ENCODE measurements around the gene PTPRS.

DNA sequence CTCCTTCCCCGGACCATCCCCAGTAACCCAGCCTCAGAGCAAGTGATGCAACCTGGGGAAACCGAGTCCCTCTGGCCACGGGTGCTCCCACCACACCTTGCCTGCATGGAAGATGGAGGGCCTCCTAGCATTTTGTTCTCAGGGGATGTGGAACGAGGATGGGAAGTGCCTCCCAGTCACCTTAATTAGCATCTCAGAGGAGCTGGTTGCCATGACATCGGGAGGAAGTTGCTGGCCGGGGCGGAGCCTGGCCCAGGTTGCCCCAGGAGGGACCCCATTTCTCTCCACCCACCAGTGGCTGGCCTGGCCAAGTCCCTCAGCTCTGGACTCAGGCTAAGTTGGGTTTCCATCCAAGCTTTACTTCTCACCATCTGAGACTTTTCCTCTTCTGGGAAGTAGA is 24.1 kb upstream of the PTPRS start:
- TF ChIP-seq, protein P1, sequence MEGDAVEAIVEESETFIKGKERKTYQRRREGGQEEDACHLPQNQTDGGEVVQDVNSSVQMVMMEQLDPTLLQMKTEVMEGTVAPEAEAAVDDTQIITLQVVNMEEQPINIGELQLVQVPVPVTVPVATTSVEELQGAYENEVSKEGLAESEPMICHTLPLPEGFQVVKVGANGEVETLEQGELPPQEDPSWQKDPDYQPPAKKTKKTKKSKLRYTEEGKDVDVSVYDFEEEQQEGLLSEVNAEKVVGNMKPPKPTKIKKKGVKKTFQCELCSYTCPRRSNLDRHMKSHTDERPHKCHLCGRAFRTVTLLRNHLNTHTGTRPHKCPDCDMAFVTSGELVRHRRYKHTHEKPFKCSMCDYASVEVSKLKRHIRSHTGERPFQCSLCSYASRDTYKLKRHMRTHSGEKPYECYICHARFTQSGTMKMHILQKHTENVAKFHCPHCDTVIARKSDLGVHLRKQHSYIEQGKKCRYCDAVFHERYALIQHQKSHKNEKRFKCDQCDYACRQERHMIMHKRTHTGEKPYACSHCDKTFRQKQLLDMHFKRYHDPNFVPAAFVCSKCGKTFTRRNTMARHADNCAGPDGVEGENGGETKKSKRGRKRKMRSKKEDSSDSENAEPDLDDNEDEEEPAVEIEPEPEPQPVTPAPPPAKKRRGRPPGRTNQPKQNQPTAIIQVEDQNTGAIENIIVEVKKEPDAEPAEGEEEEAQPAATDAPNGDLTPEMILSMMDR (IDR thresholded peaks at IDR 0.05; ENCODE audit: insufficient read depth, low read depth, low read length): no peak
- TF ChIP-seq EZH2 (IDR thresholded peaks at IDR 0.05; ENCODE audit: insufficient read depth, low read length): no peak
